ENCODE data around the gene NRCAM. TPM values are rescaled to one million over a fixed set of nuclear protein-coding genes. Genes with fewer than 3 reads are reported as not detected.

NRCAM gene
- total RNA-seq, 4 donors from 2014 or later = 1.1 to 6.1 (median 4.0) TPM

- DNase-seq (ENCODE audit: low spot score in 2 of 2) = no peak
- no peak overlapping the region for H3K4me3 ChIP-seq (ENCODE audit: low read depth, poor library complexity, severe bottlenecking)
- intact Hi-C loops (cut with DNase I; ENCODE audit: low total_unique reads) = no loop called here
- TF ChIP-seq POLR2A (IDR thresholded peaks at IDR 0.05) = no peak
- TF ChIP-seq, protein P1, sequence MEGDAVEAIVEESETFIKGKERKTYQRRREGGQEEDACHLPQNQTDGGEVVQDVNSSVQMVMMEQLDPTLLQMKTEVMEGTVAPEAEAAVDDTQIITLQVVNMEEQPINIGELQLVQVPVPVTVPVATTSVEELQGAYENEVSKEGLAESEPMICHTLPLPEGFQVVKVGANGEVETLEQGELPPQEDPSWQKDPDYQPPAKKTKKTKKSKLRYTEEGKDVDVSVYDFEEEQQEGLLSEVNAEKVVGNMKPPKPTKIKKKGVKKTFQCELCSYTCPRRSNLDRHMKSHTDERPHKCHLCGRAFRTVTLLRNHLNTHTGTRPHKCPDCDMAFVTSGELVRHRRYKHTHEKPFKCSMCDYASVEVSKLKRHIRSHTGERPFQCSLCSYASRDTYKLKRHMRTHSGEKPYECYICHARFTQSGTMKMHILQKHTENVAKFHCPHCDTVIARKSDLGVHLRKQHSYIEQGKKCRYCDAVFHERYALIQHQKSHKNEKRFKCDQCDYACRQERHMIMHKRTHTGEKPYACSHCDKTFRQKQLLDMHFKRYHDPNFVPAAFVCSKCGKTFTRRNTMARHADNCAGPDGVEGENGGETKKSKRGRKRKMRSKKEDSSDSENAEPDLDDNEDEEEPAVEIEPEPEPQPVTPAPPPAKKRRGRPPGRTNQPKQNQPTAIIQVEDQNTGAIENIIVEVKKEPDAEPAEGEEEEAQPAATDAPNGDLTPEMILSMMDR (IDR thresholded peaks at IDR 0.05) = no peak
Observed at GRCh38 chr7:108380517-108380916, 75.7 kb downstream of the NRCAM start.

DNA sequence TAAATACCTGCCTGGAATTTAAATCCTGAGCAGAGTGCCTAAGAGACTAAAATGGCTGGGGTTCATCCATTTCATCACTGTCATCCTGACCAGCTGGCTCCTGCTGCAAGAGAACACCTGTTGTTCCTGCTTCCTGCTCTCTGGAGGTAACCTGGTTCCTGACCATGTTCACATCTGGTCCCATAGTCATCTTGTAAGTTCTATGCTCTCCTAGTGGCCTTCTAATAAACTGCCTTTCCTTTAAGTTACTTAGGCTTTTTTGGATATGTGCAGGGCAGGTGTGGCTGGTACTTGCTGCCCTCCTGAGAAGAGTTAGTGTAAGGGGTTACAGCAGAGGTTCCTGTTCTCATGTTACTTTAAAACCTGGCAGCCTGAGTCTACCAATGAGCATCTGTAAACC is 80.0 kb downstream of the NRCAM start:
- intact Hi-C loops (cut with DNase I; ENCODE audit: low total_unique reads) = no loop called here
- no peak for DNase-seq (ENCODE audit: low spot score in 2 of 2)
- H3K4me3 ChIP-seq (ENCODE audit: low read depth, poor library complexity, severe bottlenecking) = no peak overlapping the region
- no peak for TF ChIP-seq POLR2A (IDR thresholded peaks at IDR 0.05)
- TF ChIP-seq, protein P1 (IDR thresholded peaks at IDR 0.05) = no peak

DNA sequence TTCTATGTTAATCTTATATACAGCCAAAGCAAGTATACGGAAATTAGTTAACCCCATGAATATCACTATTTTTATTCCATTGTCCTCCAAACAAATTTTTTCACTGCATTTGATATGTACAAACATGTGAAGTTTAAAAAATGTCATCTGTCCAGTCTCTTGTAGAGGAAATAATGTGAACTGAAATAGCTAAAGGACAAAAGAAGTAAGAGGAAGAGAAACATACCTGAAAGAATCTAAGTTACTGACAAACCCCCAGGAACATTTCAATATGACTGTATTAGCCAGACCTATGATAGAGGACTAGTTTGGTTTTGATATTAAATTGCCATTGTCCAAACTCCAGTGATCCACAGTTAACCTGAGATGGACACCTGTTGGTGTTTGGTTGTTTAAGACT is 80.6 kb downstream of the NRCAM start:
- DNase-seq (ENCODE audit: low spot score in 2 of 2) = no peak
- no peak overlapping the region for H3K4me3 ChIP-seq (ENCODE audit: low read depth, poor library complexity, severe bottlenecking)
- 93 to 95% methylated on average over 1 of the region's 1 CpG for WGBS, 2 donors
- TF ChIP-seq POLR2A (IDR thresholded peaks at IDR 0.05) = no peak
- TF ChIP-seq, protein P1 (IDR thresholded peaks at IDR 0.05) = no peak
- intact Hi-C loops (cut with DNase I; ENCODE audit: low total_unique reads) = no loop called here

GRCh38 chr7:108374899-108375298 is 81.3 kb downstream of the NRCAM start:
- no peak overlapping the region for H3K4me3 ChIP-seq (ENCODE audit: low read depth, poor library complexity, severe bottlenecking)
- TF ChIP-seq, protein P1 (IDR thresholded peaks at IDR 0.05) = no peak
- DNase-seq (ENCODE audit: low spot score in 2 of 2) = no peak
- intact Hi-C loops (cut with DNase I; ENCODE audit: low total_unique reads) = no loop called here

- no peak overlapping the region for H3K4me3 ChIP-seq (ENCODE audit: low read depth, poor library complexity, severe bottlenecking)
- no peak for DNase-seq (ENCODE audit: low spot score in 2 of 2)
- TF ChIP-seq POLR2A (IDR thresholded peaks at IDR 0.05) = no peak
- TF ChIP-seq, protein P1 (IDR thresholded peaks at IDR 0.05) = no peak
- WGBS, 2 donors = 70 to 77% methylated on average over 2 of the region's 2 CpGs
- intact Hi-C loops (cut with DNase I; ENCODE audit: low total_unique reads) = no loop called here
Observed at GRCh38 chr7:108372618-108373017, 83.6 kb downstream of the NRCAM start.

DNA sequence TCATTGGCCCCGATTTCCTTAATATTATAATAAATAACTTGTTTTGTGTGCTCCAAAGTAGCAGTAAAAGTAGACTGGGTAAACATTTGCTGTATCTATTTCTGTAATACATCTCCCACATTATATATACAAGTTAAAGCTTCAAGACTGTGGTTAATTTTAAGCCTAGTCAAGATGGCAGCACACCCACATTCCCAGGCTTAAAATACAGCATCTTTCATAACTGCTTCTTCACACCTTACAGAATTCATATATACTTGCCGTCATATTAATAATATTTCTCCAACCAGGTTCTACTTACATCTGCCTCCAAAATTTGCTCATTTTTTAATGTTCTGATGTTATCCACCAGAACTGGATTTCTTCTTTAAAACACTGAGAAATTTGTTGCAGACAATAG is 85.6 kb downstream of the NRCAM start:
- no peak overlapping the region for H3K4me3 ChIP-seq (ENCODE audit: low read depth, poor library complexity, severe bottlenecking)
- intact Hi-C loops (cut with DNase I; ENCODE audit: low total_unique reads) = no loop called here
- WGBS, 2 donors = 70 to 89% methylated on average over 2 of the region's 2 CpGs
- DNase-seq (ENCODE audit: low spot score in 2 of 2) = no peak
- TF ChIP-seq, protein P1 (IDR thresholded peaks at IDR 0.05) = no peak
- TF ChIP-seq POLR2A (IDR thresholded peaks at IDR 0.05) = no peak

Measured in lower leg skin (tissue), 4 donors.